GM23338 (cell line): Measurements from ENCODE around the gene TAF1B. TPM values are rescaled to one million over a fixed set of nuclear protein-coding genes. Genes with fewer than 3 reads are reported as not detected.

Experiments
- CTCF ChIP-seq, 2 experiments: fragments of 200-600 bp in 1 of 2; sonication (generic) in 1 of 2; conservative IDR thresholded peaks; 2 replicates each; pipeline versions ENCODE4 v1.5.1 to v1.6.1; 2016 to 2017; ENCODE audit warnings: antibody characterized with exemption in 2 of 2, low read depth in 2 of 2, mild to moderate bottlenecking in 2 of 2, moderate library complexity in 1 of 2
- ETS1 ChIP-seq: IDR thresholded peaks from 2 replicates; pipeline ENCODE4 v1.6.1; 2016; ENCODE audit warnings: antibody characterized with exemption
- EZH2 ChIP-seq: fragments of 200-600 bp; sonication (generic); IDR thresholded peaks from one replicate; pipeline ENCODE4 v1.8.0; 2017; ENCODE audit warnings: antibody characterized with exemption, mild to moderate bottlenecking, low read depth; ENCODE audit not compliant: unreplicated experiment
- NANOG ChIP-seq: IDR thresholded peaks from 2 replicates; pipeline ENCODE4 v1.6.1; 2016; ENCODE audit warnings: antibody characterized with exemption, borderline replicate concordance
- ZNF331 ChIP-seq: fragments of 250-450 bp; sonication (Bioruptor Pico); IDR thresholded peaks from 2 replicates; pipeline ENCODE4 v1.5.0; 2020; ENCODE audit warnings: low read depth, mild to moderate bottlenecking, moderate library complexity
- ZNF462 ChIP-seq: fragments of 250-450 bp; sonication (Bioruptor Pico); IDR thresholded peaks from 2 replicates; pipeline ENCODE4 v1.5.0; 2020; ENCODE audit warnings: mild to moderate bottlenecking, moderate library complexity
- polyA plus RNA-seq: library from polyadenylated mRNA; unstranded; fragments of >200 nt; fragmentation: Nextera tagmentation; extraction: Ambion mirVana; gene quantifications from 2 replicates; pipeline ENCODE4 v1.2.1, GENCODE V29; 2016
- total RNA-seq: library from RNA; depleted of rRNA; stranded (reverse); fragments of >200 nt; shearing (Covaris generic); gene quantifications from 2 replicates; pipeline ENCODE4 v1.2.3, GENCODE V29; 2014

TAF1B gene
- total and polyA plus RNA-seq, 2 experiments from 2014 or later = 22.2 to 28.9 TPM

GRCh38 chr2:9799011-9799596 is 44.2 kb upstream of the TAF1B start (continued):
- TF ChIP-seq ZNF462 (CRISPR knock-in tag) = no peak
- no peak for TF ChIP-seq ETS1
- TF ChIP-seq CTCF (conservative IDR thresholded peaks at IDR 0.05; ENCODE audit: low read depth in 2 of 2) = no peak
- TF ChIP-seq ZNF331 = no peak
- no peak for TF ChIP-seq NANOG
- no peak for TF ChIP-seq EZH2
